GM19023 (cell line): Measurements from ENCODE around the gene RASSF1.

Experiments
- ATAC-seq: cut with Tn5 transposase; IDR thresholded peaks from one replicate; pipeline ENCODE4 v1.9.1; 2021; ENCODE audit warnings: mild to moderate bottlenecking, moderate library complexity; ENCODE audit not compliant: unreplicated experiment

The RASSF1 gene

GRCh38 chr3:50302095-50303012 lies 38.3 kb downstream of the RASSF1 start:
- ATAC-seq = no peak

- ATAC-seq = no peak
These were observed 39.9 kb downstream of the RASSF1 start for GRCh38 chr3:50300681-50301254.

GRCh38 chr3:50299929-50300680 lies 40.5 kb downstream of the RASSF1 start:
- ATAC-seq = no peak

GRCh38 chr3:50299638-50299928 lies 41.1 kb downstream of the RASSF1 start:
- ATAC-seq = no peak

GRCh38 chr3:50298836-50299637 lies 41.6 kb downstream of the RASSF1 start, which contains the start of the genes HYAL3 and NAA80:
Gene HYAL3 (minus strand): TSS chr3:50299405. CDS start chr3:50295602, 3,803 bp downstream.
Gene NAA80 (minus strand): TSS chr3:50299405. CDS start chr3:50297463, 1,942 bp downstream.
- ATAC-seq = peak; percentile 89

- no peak for ATAC-seq
These were observed 42.5 kb downstream of the RASSF1 start for GRCh38 chr3:50297896-50298725.

- no peak for ATAC-seq
These were observed 43.3 kb downstream of the RASSF1 start for GRCh38 chr3:50297384-50297775.

- no peak for ATAC-seq
These were observed 43.8 kb downstream of the RASSF1 start for GRCh38 chr3:50296721-50297383.

GRCh38 chr3:50295553-50296431 lies 44.8 kb downstream of the RASSF1 start:
- ATAC-seq = no peak

- no peak for ATAC-seq
These were observed 45.9 kb downstream of the RASSF1 start for GRCh38 chr3:50294492-50295403.

GRCh38 chr3:50294089-50294488 lies 46.5 kb downstream of the RASSF1 start:
- no peak for ATAC-seq

- ATAC-seq = no peak
These were observed 47.4 kb downstream of the RASSF1 start for GRCh38 chr3:50293079-50293801.

- peak; percentile 95 for ATAC-seq
These were observed 48.2 kb downstream of the RASSF1 start, which contains the start of gene IFRD2 for GRCh38 chr3:50292159-50293078. Gene IFRD2 (minus strand): TSS chr3:50292429. CDS start chr3:50292274, 155 bp downstream.

GRCh38 chr3:50290161-50290641 lies 50.4 kb downstream of the RASSF1 start:
- no peak for ATAC-seq

GRCh38 chr3:50289130-50289529 lies 51.5 kb downstream of the RASSF1 start:
- no peak for ATAC-seq
